ENCODE results near the gene ZNF80. TPM values are rescaled to one million over a fixed set of nuclear protein-coding genes. Genes with fewer than 3 reads are reported as not detected.
"Not testable (repeated sequence)": the region's sequence is repeated elsewhere in the genome, so short reads cannot be mapped to it uniquely, and the experiment has no call there.

The ZNF80 gene
- polyA plus RNA-seq, result not detected

- not testable (repeated sequence) for H3K36me3 Mint-ChIP-seq, H3K9me3 Mint-ChIP-seq, H3K27me3 Mint-ChIP-seq
- Mint-ChIP-seq H3K27ac (peak within 1 kb of the TSS in 1 of 3 donors; percentile 93), H3K4me1 (peaks cover 7 to 13% (median 8%) of the 10 kb centered on the region in 3 donors), H3K4me3 (peak within 1 kb of the TSS in 3 of 4 donors; percentile 55 to 84 (median 83))
Measured at GRCh38 chr3:114237478-114237877, at the start of gene ZNF80. Gene ZNF80 (minus strand): TSS chr3:114237578. CDS start chr3:114237074, 504 bp downstream.

DNA sequence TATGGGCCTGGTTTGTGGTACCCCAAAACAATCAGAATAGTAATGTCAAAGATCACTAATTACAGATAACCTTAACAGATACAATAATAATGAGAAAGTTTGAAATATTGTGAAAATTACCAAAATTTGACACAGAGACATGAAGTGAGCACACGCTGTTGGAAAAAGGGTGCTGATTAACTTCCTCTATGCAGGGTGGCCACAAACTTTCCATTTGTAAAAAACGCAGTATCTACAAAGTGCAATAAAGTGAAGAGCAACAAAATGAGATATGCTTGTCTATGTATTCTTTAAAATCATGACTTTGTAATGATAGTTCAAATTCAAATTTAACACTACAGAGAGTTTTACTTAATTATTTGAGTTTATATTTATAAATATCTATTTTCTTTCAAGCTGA lies 48.9 kb upstream of the ZNF80 start:
- Mint-ChIP-seq H3K36me3 (no peaks in the 10 kb centered on the region), H3K4me3 (peak overlapping the region; percentile 10 to 86 (median 76))

DNA sequence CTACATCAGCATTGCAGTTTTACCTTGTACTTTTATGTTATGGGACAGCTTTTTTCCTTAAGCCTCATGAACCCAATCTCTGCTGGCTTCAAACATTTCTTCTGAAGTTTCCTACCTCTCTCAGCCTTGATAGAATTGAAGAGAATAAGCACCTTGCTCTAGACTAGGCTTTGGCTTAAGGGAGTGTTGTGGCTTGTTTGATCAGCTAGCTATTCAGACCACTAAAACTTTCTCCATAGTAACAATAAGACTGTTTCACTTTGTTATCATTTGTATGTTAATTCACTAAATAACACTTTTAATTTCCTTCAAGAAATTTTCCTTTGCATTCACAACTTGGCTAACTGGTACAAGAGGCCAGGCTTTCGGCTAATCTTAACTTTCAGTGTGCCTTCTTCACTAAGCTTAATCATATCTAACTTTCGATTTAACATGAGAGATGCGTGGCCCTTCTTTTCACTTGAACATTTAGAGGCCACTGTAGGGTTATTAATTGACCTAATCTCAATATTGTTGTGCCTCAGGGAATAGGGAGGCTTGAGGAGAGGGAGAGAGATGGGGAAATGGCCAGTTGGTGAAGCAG lies 48.4 kb upstream of the ZNF80 start:
- no peaks in the 10 kb centered on the region for H3K27me3 Mint-ChIP-seq
- peak overlapping the region in 2 of 3 donors; percentile 65 to 81 for H3K27ac Mint-ChIP-seq
- no peaks in the 10 kb centered on the region for H3K36me3 Mint-ChIP-seq
- H3K9me3 Mint-ChIP-seq, result no peaks in the 10 kb centered on the region
- H3K4me1 Mint-ChIP-seq, result peaks cover 10 to 18% (median 13%) of the 10 kb centered on the region in 3 donors
- H3K4me3 Mint-ChIP-seq, result peak overlapping the region; percentile 10 to 86 (median 76)

More for the DNA sequence above, 48.9 kb upstream of the ZNF80 start:
- Mint-ChIP-seq H3K27me3 (no peaks in the 10 kb centered on the region), H3K27ac (peak overlapping the region in 2 of 3 donors; percentile 65 to 81), H3K4me1 (peaks cover 14 to 23% (median 18%) of the 10 kb centered on the region in 3 donors), H3K9me3 (no peaks in the 10 kb centered on the region)

DNA sequence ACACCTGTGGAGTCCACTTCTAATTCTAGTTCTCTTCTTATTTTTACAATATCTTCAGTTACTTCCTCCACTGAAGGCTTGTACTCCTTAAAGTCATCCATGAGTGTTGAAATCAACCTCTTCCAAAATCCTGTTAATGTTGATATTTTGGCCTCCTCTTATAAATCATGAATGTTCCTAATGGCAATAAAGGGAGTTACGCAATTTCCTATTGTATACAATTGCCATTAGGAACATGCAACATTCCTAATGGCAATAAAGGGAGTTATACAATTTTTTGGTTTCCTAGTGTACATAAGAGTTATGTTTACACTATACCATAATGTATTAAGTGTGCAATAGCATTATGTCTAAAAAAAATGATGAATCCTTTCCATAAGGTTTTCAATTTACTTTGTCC lies 47.3 kb upstream of the ZNF80 start:
- H3K36me3 Mint-ChIP-seq, result no peaks in the 10 kb centered on the region
- no peak overlapping the region for H3K27ac Mint-ChIP-seq
- H3K4me1 Mint-ChIP-seq, result peaks cover 9 to 17% (median 10%) of the 10 kb centered on the region in 3 donors
- H3K9me3 Mint-ChIP-seq, result no peaks in the 10 kb centered on the region
- H3K4me3 Mint-ChIP-seq, result no peak overlapping the region
- H3K27me3 Mint-ChIP-seq, result no peaks in the 10 kb centered on the region

GRCh38 chr3:114276856-114277255 lies 39.5 kb upstream of the ZNF80 start:
- not testable (repeated sequence) for H3K27me3 Mint-ChIP-seq, H3K36me3 Mint-ChIP-seq, H3K4me1 Mint-ChIP-seq, H3K9me3 Mint-ChIP-seq, H3K27ac Mint-ChIP-seq, H3K4me3 Mint-ChIP-seq

DNA sequence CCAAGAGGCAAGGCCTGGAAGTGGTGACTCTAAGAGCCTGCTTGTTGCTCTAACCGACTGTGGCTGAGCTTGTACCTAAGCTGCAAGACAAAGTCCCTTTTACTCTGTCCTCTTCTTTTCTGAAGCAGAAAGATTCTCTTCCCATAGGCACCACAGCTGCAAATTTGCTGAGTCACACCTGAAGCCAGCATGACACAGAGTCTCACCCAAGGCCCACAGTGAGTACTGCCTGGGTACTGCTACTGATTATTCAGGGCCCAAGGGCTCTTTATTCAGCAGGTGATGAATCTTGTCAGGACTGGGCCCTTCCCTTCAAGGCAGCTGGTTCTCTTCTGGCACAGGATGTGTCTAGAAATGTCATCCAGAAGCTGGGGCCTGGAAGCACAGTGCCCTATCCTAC lies 37.6 kb upstream of the ZNF80 start:
- Mint-ChIP-seq H3K36me3 (peaks cover 7% of the 10 kb centered on the region), H3K27ac (no peak overlapping the region), H3K9me3 (peaks cover 2 to 3% (median 2%) of the 10 kb centered on the region in 3 donors), H3K4me3 (no peak overlapping the region), H3K4me1 (no peaks in the 10 kb centered on the region), H3K27me3 (no peaks in the 10 kb centered on the region)

DNA sequence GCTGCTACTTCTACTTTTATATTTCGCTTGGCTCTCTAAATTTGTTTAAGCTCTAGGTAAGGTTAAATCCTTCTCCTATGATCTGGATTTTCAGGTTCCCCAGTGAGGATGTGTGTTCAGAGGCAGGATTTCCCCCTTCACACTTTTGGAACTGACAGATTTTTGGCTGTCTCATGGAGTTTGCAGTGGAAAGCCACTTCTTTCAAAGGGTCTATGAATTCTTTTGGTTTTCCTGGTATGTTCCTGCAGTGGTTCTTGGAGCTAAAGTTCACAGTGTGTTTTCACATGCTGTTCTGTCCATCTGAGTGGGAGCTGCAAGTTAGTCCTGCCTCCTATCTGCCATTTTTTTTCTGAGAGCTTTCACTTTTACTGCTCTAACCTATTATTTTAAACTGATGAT lies 34.9 kb upstream of the ZNF80 start:
- Mint-ChIP-seq H3K9me3 (peaks cover 6 to 23% (median 9%) of the 10 kb centered on the region in 3 donors), H3K36me3 (peaks cover 11% of the 10 kb centered on the region), H3K27me3 (no peaks in the 10 kb centered on the region), H3K4me1 (no peaks in the 10 kb centered on the region), H3K27ac (no peak overlapping the region), H3K4me3 (no peak overlapping the region)

DNA sequence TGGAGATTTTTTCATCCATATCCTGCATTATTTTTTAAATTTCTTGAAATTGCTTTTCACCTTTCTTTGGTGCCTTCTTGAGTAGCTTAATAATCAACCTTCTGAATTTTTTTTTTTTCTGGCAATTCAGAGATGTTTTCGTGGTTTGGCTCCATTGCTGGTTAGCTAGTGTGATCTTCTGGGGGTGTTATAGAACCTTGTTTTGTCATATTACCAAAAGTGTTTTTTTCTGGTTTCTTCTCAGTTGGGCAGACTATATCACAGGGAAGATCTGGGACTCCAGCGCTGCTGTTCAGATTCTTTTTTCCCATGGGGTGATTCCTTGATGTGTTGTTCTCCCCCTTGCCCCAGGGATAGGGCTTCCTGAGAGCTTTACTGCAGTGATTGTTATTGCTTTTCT lies 32.6 kb upstream of the ZNF80 start:
- H3K9me3 Mint-ChIP-seq, result peaks cover 9 to 23% (median 10%) of the 10 kb centered on the region in 3 donors
- H3K27ac Mint-ChIP-seq, result no peak overlapping the region
- no peak overlapping the region for H3K4me3 Mint-ChIP-seq
- H3K27me3 Mint-ChIP-seq, result no peaks in the 10 kb centered on the region
- no peaks in the 10 kb centered on the region for H3K4me1 Mint-ChIP-seq
- peaks cover 10% of the 10 kb centered on the region for H3K36me3 Mint-ChIP-seq

- peaks cover 2% of the 10 kb centered on the region for H3K36me3 Mint-ChIP-seq
- peaks cover 0 to 1% (median 0%) of the 10 kb centered on the region in 3 donors for H3K4me1 Mint-ChIP-seq
- no peaks in the 10 kb centered on the region for H3K27me3 Mint-ChIP-seq
- no peak overlapping the region for H3K4me3 Mint-ChIP-seq
- H3K9me3 Mint-ChIP-seq, result peaks cover 4 to 15% (median 6%) of the 10 kb centered on the region in 3 donors
- no peak overlapping the region for H3K27ac Mint-ChIP-seq
Measured at GRCh38 chr3:114260152-114260551, 22.8 kb upstream of the ZNF80 start.

GRCh38 chr3:114259566-114259965 lies 22.2 kb upstream of the ZNF80 start:
- Mint-ChIP-seq H3K27ac (no peak overlapping the region), H3K4me1 (peaks cover 0 to 1% (median 0%) of the 10 kb centered on the region in 3 donors), H3K36me3 (peaks cover 2% of the 10 kb centered on the region), H3K27me3 (no peaks in the 10 kb centered on the region), H3K4me3 (no peak overlapping the region), H3K9me3 (peaks cover 3 to 15% (median 4%) of the 10 kb centered on the region in 3 donors)

- Mint-ChIP-seq H3K27me3 (no peaks in the 10 kb centered on the region), H3K4me3 (peak overlapping the region in 1 of 4 donors; percentile 40), H3K4me1 (peaks cover 0 to 1% (median 0%) of the 10 kb centered on the region in 3 donors), H3K27ac (peak overlapping the region in 1 of 3 donors; percentile 9), H3K9me3 (peaks cover 2 to 10% (median 4%) of the 10 kb centered on the region in 3 donors), H3K36me3 (peaks cover 6% of the 10 kb centered on the region)
Measured at GRCh38 chr3:114253505-114253904, 16.1 kb upstream of the ZNF80 start.

DNA sequence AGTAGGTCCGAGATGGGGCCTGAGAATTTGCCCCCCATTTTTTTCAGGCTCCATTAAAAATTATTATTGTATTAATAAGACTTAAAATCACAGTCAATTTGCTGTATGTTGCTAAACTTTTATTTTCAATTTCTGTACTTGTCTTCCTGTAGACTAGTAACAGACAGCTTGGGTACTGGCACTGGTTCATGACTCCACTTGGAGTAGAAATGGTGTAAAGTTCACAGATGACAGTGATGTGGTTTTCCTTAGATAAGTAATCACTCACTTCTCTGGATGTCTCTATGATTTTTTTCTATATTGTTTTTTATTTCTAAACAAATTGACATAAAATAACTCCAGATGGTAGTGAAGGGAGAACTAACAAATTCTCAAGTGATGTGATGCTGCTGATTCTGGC lies 15.6 kb upstream of the ZNF80 start:
- Mint-ChIP-seq H3K4me1 (peaks cover 0 to 1% (median 0%) of the 10 kb centered on the region in 3 donors), H3K9me3 (peaks cover 2 to 10% (median 4%) of the 10 kb centered on the region in 3 donors), H3K4me3 (no peak overlapping the region), H3K27ac (peak overlapping the region in 1 of 3 donors; percentile 9), H3K36me3 (peaks cover 5% of the 10 kb centered on the region), H3K27me3 (no peaks in the 10 kb centered on the region)

GRCh38 chr3:114242947-114243346 lies 5.6 kb upstream of the ZNF80 start:
- Mint-ChIP-seq H3K36me3 (no peaks in the 10 kb centered on the region), H3K27ac (peak overlapping the region in 1 of 3 donors; percentile 41), H3K4me1 (peaks cover 7 to 8% (median 8%) of the 10 kb centered on the region in 3 donors), H3K9me3 (peaks cover 0 to 11% (median 3%) of the 10 kb centered on the region in 3 donors), H3K4me3 (no peak overlapping the region), H3K27me3 (no peaks in the 10 kb centered on the region)

GRCh38 chr3:114241262-114241661 lies 3.9 kb upstream of the ZNF80 start:
- Mint-ChIP-seq H3K27me3 (no peaks in the 10 kb centered on the region), H3K4me1 (peaks cover 7 to 8% (median 8%) of the 10 kb centered on the region in 3 donors), H3K4me3 (no peak overlapping the region), H3K9me3 (peaks cover 0 to 12% (median 3%) of the 10 kb centered on the region in 3 donors), H3K27ac (no peak overlapping the region), H3K36me3 (peaks cover 3% of the 10 kb centered on the region)

DNA sequence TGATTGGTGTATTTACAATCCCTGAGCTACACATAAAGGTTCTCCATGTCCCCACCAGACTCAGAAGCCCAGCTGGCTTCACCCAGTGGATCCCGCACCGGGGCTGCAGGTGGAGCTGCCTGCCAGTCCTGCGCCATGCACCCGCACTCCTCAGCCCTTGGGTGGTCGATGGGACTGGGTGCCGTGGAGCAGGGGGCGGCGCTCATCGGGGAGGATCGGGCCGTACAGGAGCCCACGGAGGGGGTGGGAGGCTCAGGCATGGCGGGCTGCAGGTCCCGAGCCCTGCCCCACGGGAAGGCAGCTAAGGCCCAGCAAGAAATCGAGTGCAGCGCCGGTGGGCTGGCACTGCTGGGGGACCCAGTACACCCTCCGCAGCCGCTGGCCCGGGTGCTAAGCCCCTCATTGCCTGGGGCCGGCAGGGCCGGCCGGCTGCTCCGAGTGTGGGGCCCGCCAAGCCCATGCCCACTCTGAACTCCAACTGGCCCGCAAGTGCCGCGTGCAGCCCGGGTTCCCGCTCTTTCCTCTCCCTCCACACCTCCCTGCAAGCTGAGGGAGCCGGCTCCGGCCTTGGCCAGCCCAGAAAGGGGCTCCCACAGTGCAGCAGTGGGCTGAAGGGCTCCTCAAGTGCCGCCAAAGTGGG lies 888 bp upstream of the ZNF80 start:
- H3K4me3 Mint-ChIP-seq, H3K27me3 Mint-ChIP-seq, H3K27ac Mint-ChIP-seq, H3K9me3 Mint-ChIP-seq, H3K36me3 Mint-ChIP-seq: not testable (repeated sequence)
- H3K4me1 Mint-ChIP-seq, result peaks cover 7 to 12% (median 8%) of the 10 kb centered on the region in 3 donors

DNA sequence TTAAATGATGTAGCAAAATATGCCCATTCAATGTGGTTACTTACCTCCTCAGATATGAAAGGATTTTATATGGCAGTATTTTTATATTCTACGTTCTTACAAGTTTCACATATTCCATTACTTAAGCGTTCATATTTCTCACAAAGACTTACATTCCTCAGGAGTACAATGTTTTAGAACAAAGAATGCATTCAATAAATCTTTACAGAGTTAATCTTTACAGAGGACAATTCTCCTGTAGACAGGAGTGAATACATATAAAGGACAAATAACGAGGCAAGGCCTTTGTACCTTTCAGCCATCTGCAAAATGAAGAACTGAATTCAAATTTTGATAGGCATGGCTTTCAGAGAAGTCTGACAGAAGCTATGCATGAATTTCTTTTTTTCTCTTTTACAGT lies 1.9 kb downstream of the ZNF80 start:
- H3K27ac Mint-ChIP-seq, result no peak overlapping the region
- peaks cover 3% of the 10 kb centered on the region for H3K36me3 Mint-ChIP-seq
- no peak overlapping the region for H3K4me3 Mint-ChIP-seq
- H3K27me3 Mint-ChIP-seq, result no peaks in the 10 kb centered on the region
- H3K9me3 Mint-ChIP-seq, result peaks cover 0 to 1% (median 0%) of the 10 kb centered on the region in 3 donors
- H3K4me1 Mint-ChIP-seq, result peaks cover 3 to 12% (median 5%) of the 10 kb centered on the region in 3 donors
